ENCODE data around the gene OR51T1.
"Not testable (repeated sequence)": the region's sequence is repeated elsewhere in the genome, so short reads cannot be mapped to it uniquely, and the experiment has no call there.

OR51T1 gene

GRCh38 chr11:4881860-4882500, at the start of gene OR51T1:
Gene OR51T1, plus strand, starts transcription at chr11:4881900. Its CDS starts 0 bp downstream, at chr11:4881900.
- no peak for DNase-seq

- no peak for DNase-seq
Observed at GRCh38 chr11:4839851-4840549, 41.7 kb upstream of the OR51T1 start.

- DNase-seq = no peak
Observed at GRCh38 chr11:4848908-4849532, 32.7 kb upstream of the OR51T1 start, which contains the start of gene OR51S1. Gene OR51S1, minus strand, starts transcription at chr11:4849208. Its CDS starts 0 bp downstream, at chr11:4849208.

GRCh38 chr11:4851033-4851432, 30.7 kb upstream of the OR51T1 start:
- no peak for DNase-seq

GRCh38 chr11:4854286-4854685, 27.4 kb upstream of the OR51T1 start:
- DNase-seq = not testable (repeated sequence)

GRCh38 chr11:4862447-4863236, 19.1 kb upstream of the OR51T1 start:
- no peak for DNase-seq

- no peak for DNase-seq
Observed at GRCh38 chr11:4863876-4864275, 17.8 kb upstream of the OR51T1 start.

- DNase-seq = no peak
Observed at GRCh38 chr11:4865855-4866254, 15.8 kb upstream of the OR51T1 start.

GRCh38 chr11:4881188-4881587, 512 bp upstream of the OR51T1 start:
- DNase-seq = no peak

- DNase-seq = no peak
Observed at GRCh38 chr11:4882543-4882942, 843 bp downstream of the OR51T1 start.

GRCh38 chr11:4884361-4884760, 2.7 kb downstream of the OR51T1 start:
- no peak for DNase-seq

- no peak for DNase-seq
Observed at GRCh38 chr11:4886186-4886585, 4.5 kb downstream of the OR51T1 start.

- no peak for DNase-seq
Observed at GRCh38 chr11:4887591-4887990, 5.9 kb downstream of the OR51T1 start.

- DNase-seq = no peak
Observed at GRCh38 chr11:4890279-4890678, 8.6 kb downstream of the OR51T1 start.

GRCh38 chr11:4891996-4892640, 10.4 kb downstream of the OR51T1 start:
- DNase-seq = no peak

- no peak for DNase-seq
Observed at GRCh38 chr11:4903484-4903883, 21.8 kb downstream of the OR51T1 start, which contains the start of gene OR51A7. Gene OR51A7, plus strand, starts transcription at chr11:4903783. Its CDS starts 3,587 bp downstream, at chr11:4907370.

- DNase-seq = no peak
Observed at GRCh38 chr11:4916581-4916980, 34.9 kb downstream of the OR51T1 start.

GRCh38 chr11:4919250-4919649, 37.5 kb downstream of the OR51T1 start, which contains the start of gene OR51G2:
Gene OR51G2, minus strand, starts transcription at chr11:4919350. Its CDS starts 3,687 bp downstream, at chr11:4915663.
- DNase-seq = no peak

GRCh38 chr11:4921796-4922195, 40.1 kb downstream of the OR51T1 start:
- no peak for DNase-seq

GRCh38 chr11:4922304-4922703, 40.6 kb downstream of the OR51T1 start:
- no peak for DNase-seq

GRCh38 chr11:4924239-4924638, 42.5 kb downstream of the OR51T1 start, which contains the start of gene OR51G1:
Gene OR51G1, minus strand, starts transcription at chr11:4924339. Its CDS starts 0 bp downstream, at chr11:4924339.
- DNase-seq = no peak

- DNase-seq = no peak
Observed at GRCh38 chr11:4926608-4927007, 44.9 kb downstream of the OR51T1 start.
